Neuron (in vitro differentiated cells): ENCODE results near the gene SH3RF1.

ENCODE experiments used
- H2AFZ ChIP-seq: one replicate; pipeline ENCODE4 v1.6.1; 2013; ENCODE audit warnings: low read depth, mild to moderate bottlenecking, inconsistent platforms, low read length, moderate library complexity
- H3K27me3 ChIP-seq: one replicate; pipeline ENCODE4 v1.6.1; 2013; ENCODE audit warnings: low read length; ENCODE audit not compliant: insufficient read depth
- H3K36me3 ChIP-seq: one replicate; pipeline ENCODE4 v1.6.1; 2013; ENCODE audit warnings: low read length; ENCODE audit not compliant: insufficient read depth
- H3K4me1 ChIP-seq: one replicate; pipeline ENCODE4 v1.6.1; 2013; ENCODE audit warnings: low read length; ENCODE audit not compliant: insufficient read depth
- H3K4me3 ChIP-seq: 2 replicates; pipeline ENCODE4 v1.5.1; 2013; ENCODE audit warnings: mild to moderate bottlenecking, low read length, moderate library complexity
- H3K9me3 ChIP-seq: one replicate; pipeline ENCODE4 v1.6.1; 2013; ENCODE audit warnings: low read length

SH3RF1 gene

DNA sequence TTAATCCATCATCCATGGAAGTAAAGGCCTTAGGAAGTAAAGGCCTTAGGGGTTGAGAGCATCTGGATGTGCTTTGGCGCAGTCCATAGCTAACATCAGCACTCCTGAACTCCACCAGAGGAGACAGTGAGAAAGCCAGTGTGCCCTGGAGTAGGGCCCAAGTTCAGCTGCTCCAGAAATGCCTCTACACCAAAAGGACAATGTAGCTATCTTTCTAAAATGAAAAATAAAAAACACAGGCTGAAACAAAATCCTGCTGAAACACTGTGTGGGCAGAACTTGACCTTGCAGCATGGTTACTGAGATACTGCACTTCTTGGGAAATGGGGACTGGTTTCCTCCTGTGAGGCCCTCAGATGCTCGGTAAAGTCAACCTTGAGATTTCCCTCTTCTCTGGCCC is 29.3 kb downstream of the SH3RF1 start:
- no peaks in the 10 kb centered on the region for H3K9me3 ChIP-seq
- H3K36me3 ChIP-seq: no peaks in the 10 kb centered on the region
- no peak overlapping the region for H3K4me3 ChIP-seq
- H2AFZ ChIP-seq: no peak overlapping the region
- no peaks in the 10 kb centered on the region for H3K27me3 ChIP-seq
- peaks cover 33% of the 10 kb centered on the region for H3K4me1 ChIP-seq

- Histone ChIP-seq H3K4me3 (no peak overlapping the region), H3K9me3 (no peaks in the 10 kb centered on the region), H3K4me1 (peaks cover 19% of the 10 kb centered on the region), H2AFZ (no peak overlapping the region), H3K36me3 (no peaks in the 10 kb centered on the region), H3K27me3 (no peaks in the 10 kb centered on the region)
Measured at GRCh38 chr4:169239221-169239905, 31.4 kb downstream of the SH3RF1 start.

DNA sequence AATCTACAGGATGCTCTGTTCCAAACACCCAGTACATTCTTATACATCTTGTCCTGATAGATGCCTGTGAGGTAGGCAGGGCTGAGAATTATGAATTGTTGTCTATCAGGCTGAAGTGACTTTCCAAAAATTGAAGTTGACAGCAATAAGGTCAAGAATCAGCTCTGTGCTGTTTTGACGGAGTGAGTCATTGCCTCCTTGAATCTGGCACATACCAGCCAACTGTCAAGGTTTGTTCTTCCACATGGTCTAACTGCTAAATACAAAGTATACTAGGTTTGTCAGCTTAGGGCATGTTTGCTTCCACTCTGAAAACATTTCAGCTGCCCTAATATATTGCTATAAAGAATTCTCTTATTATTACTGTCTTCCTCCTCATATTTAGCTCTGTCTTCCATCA is 32.3 kb downstream of the SH3RF1 start:
- Histone ChIP-seq H3K27me3 (no peaks in the 10 kb centered on the region), H2AFZ (no peak overlapping the region), H3K4me1 (peaks cover 11% of the 10 kb centered on the region), H3K9me3 (no peaks in the 10 kb centered on the region), H3K4me3 (no peak overlapping the region), H3K36me3 (no peaks in the 10 kb centered on the region)

- Histone ChIP-seq H3K4me1 (peaks cover 4% of the 10 kb centered on the region), H3K4me3 (no peak overlapping the region), H2AFZ (no peak overlapping the region), H3K27me3 (no peaks in the 10 kb centered on the region), H3K36me3 (no peaks in the 10 kb centered on the region), H3K9me3 (no peaks in the 10 kb centered on the region)
Measured at GRCh38 chr4:169236873-169237626, 33.7 kb downstream of the SH3RF1 start.

DNA sequence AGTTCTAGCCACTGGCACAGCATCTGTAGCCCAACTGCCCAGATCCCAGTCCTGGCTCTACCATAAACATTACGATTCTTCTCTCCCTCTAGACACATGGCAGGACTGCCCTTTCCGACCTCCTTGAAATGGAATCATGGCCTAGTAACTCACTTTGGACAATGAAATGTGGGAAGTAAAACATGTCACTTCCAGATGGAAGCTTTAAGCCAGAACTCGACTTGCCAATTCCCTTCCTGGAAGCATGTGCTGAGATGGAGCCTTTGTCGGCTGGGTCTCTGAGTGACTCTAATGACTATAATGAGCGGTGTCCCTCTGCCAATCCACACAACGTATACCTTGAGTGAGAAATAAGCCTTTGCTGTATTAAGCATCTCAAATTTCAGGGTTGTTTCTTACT is 34.7 kb downstream of the SH3RF1 start:
- H3K36me3 ChIP-seq: no peaks in the 10 kb centered on the region
- no peaks in the 10 kb centered on the region for H3K9me3 ChIP-seq
- H3K4me1 ChIP-seq: peaks cover 4% of the 10 kb centered on the region
- no peak overlapping the region for H3K4me3 ChIP-seq
- no peak overlapping the region for H2AFZ ChIP-seq
- H3K27me3 ChIP-seq: no peaks in the 10 kb centered on the region

- Histone ChIP-seq H3K27me3 (no peaks in the 10 kb centered on the region), H2AFZ (no peak overlapping the region), H3K36me3 (no peaks in the 10 kb centered on the region), H3K9me3 (no peaks in the 10 kb centered on the region), H3K4me3 (no peak overlapping the region), H3K4me1 (peaks cover 4% of the 10 kb centered on the region)
Measured at GRCh38 chr4:169234137-169234855, 36.5 kb downstream of the SH3RF1 start.

DNA sequence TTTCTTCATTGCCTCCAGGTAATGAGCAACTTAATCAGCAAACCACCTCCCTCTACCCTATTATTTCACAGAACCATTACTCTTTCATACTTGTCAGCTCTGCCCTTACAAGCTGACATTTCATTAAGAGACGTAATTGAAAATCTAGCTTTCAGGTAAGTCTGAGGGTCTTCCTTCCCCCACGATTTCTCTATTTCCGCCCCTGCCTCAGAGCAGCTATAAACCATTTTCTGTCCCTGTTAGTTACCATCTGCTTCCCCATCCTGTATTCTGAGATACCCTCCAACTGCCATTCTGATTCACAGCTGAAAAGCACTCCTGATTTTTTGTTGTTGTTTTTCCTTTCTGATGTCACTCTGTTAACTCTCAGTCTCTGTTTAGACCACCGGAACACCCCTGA is 37.1 kb downstream of the SH3RF1 start:
- H3K4me3 ChIP-seq: no peak overlapping the region
- H2AFZ ChIP-seq: no peak overlapping the region
- H3K9me3 ChIP-seq: no peaks in the 10 kb centered on the region
- H3K36me3 ChIP-seq: no peaks in the 10 kb centered on the region
- H3K4me1 ChIP-seq: no peaks in the 10 kb centered on the region
- no peaks in the 10 kb centered on the region for H3K27me3 ChIP-seq

DNA sequence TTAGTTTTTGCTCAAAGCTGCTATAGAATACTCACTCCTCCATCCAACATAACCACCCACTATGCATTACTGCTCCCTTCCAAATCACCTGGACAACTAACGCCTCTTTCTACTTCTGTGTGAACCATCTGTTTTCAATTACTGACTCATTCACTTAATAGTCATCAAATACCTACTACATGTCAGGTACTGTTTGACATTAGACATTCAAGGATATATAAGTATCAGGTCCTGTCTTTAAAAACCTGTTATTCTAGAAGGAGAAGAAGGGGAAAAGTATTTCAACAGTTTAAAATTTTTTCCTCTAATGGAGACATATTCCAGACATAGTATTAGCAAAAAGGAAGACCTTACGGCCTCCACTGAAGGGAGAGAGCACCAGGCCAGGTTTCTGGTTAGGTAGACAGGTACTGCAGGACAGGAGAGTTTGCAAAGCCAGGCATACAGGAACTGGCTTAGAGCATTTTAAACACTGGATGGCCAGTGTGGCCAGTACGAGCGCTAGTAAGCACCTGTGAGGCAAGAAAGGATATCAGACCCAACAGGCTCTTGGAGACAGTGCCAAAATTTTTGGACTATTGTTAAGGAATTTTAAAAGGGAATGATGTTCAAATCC is 39.0 kb downstream of the SH3RF1 start:
- H3K36me3 ChIP-seq: no peaks in the 10 kb centered on the region
- H3K27me3 ChIP-seq: no peaks in the 10 kb centered on the region
- no peak overlapping the region for H2AFZ ChIP-seq
- no peak overlapping the region for H3K4me3 ChIP-seq
- no peaks in the 10 kb centered on the region for H3K4me1 ChIP-seq
- no peaks in the 10 kb centered on the region for H3K9me3 ChIP-seq

DNA sequence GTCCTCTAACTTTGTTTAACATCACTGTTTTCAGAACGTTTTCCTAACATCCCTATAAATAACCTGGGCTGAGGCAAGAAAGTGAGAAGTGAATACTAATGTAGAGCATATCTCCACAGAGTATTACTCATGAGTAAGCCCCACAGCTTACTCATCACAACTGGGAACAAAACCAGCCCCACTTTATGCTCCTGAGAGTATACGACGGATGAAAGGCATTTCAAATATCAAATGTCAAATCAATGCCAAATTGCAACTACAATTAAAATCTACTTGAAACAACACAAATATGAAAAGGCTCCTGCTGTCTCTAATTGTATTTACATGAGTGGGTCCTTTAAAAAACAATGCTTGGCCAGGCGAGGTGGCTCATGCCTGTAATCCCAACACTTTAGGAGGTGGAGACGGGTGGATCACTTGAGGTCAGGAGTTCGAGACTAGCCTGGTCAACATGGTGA is 41.2 kb downstream of the SH3RF1 start:
- H3K4me1 ChIP-seq: no peaks in the 10 kb centered on the region
- no peaks in the 10 kb centered on the region for H3K9me3 ChIP-seq
- no peak overlapping the region for H3K4me3 ChIP-seq
- H2AFZ ChIP-seq: no peak overlapping the region
- H3K27me3 ChIP-seq: no peaks in the 10 kb centered on the region
- no peaks in the 10 kb centered on the region for H3K36me3 ChIP-seq

DNA sequence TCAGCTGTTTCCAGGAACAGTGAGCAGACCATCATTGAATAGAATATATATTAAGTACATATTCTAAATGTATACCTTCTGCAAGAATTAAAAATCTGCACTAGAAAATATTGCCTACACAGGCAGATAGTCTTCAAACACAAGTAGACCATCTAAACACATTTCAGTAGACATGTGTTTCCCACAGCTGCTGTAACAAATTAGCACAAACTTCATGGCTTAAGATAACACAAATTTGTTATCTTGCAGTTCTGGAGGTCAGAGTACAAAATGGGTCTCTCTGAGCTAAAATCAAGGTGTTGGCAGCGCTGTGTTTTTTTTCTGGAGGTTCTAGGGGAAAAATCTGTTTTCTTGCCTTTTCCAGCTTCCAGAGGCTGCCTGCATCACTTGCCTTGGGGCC is 42.7 kb downstream of the SH3RF1 start:
- Histone ChIP-seq H3K9me3 (no peaks in the 10 kb centered on the region), H3K36me3 (no peaks in the 10 kb centered on the region), H3K27me3 (no peaks in the 10 kb centered on the region), H3K4me1 (no peaks in the 10 kb centered on the region), H3K4me3 (no peak overlapping the region), H2AFZ (no peak overlapping the region)

GRCh38 chr4:169226565-169226964 is 44.2 kb downstream of the SH3RF1 start:
- Histone ChIP-seq H3K4me1 (no peaks in the 10 kb centered on the region), H3K27me3 (no peaks in the 10 kb centered on the region), H3K36me3 (no peaks in the 10 kb centered on the region), H3K4me3 (no peak overlapping the region), H3K9me3 (no peaks in the 10 kb centered on the region), H2AFZ (no peak overlapping the region)

DNA sequence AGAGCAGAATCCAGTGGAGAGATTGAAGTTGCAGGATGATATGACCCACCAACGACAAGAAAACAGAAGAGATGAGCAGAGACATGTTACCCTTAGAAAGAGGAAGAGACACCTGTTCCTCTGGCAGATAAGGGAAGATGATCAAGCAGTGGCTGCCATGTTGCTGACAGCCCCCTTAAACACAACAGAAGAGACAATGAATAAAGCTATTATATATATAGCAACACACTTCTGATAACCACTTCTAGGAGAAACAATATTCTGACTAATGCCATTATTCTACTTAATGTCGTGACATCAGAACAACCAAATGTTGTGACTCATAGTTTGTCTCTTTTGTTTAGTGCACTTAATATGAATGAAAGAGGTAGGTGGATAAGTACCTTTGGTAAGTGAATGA is 44.9 kb downstream of the SH3RF1 start:
- no peak overlapping the region for H3K4me3 ChIP-seq

More for the DNA sequence above, 44.9 kb downstream of the SH3RF1 start:
- Histone ChIP-seq H3K27me3 (no peaks in the 10 kb centered on the region), H2AFZ (no peak overlapping the region), H3K4me1 (no peaks in the 10 kb centered on the region), H3K36me3 (no peaks in the 10 kb centered on the region), H3K9me3 (no peaks in the 10 kb centered on the region)
